Measurements from ENCODE around the gene NF1.

DNA sequence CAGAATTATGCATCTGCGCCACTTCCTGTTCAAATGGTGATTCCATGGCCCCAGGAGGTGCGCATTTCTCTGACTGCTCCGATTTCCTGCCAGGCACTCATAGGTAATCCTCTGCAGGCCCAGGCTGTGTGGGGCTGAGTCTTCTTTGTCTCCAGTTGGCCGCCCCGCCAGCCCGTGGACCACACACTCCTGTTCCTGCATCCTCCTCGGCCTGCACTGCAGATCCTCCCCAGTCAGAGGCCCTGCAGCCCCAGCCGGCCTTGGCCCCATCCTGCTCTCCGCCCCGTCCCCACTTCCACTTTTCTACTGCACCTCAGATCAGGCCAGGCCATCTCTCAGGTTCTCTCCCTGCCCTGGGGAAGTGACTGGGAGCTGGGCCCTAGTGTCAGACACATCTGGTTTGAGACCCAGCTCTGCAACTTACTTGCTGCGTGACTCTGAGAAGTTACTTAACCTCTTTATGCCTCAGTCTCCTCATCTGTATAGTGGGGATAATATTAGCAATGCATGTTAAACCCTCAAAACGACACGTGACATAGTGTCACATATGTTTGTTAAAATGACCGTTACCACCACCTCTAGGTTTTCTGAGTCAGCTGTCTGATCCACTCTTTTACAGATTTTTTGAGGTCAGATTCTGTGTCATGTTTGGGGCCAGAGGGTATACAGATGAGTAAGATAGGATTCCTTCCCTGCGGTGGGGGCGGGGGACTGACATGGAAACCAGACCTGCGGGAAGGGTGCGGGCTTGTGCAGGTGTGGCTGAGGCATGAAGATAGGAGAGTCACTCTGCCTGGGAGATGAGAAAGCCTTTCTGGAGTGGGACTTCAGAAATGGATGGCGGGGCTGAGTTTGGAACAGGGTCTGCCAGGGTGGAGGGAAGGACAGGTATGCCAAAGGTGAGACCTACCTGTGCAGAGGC lies 309.5 kb downstream of the NF1 start:
- TF ChIP-seq POLR2A (IDR thresholded peaks at IDR 0.05; ENCODE audit: extremely low read depth, insufficient read length), result no peak
- TF ChIP-seq, protein P1, sequence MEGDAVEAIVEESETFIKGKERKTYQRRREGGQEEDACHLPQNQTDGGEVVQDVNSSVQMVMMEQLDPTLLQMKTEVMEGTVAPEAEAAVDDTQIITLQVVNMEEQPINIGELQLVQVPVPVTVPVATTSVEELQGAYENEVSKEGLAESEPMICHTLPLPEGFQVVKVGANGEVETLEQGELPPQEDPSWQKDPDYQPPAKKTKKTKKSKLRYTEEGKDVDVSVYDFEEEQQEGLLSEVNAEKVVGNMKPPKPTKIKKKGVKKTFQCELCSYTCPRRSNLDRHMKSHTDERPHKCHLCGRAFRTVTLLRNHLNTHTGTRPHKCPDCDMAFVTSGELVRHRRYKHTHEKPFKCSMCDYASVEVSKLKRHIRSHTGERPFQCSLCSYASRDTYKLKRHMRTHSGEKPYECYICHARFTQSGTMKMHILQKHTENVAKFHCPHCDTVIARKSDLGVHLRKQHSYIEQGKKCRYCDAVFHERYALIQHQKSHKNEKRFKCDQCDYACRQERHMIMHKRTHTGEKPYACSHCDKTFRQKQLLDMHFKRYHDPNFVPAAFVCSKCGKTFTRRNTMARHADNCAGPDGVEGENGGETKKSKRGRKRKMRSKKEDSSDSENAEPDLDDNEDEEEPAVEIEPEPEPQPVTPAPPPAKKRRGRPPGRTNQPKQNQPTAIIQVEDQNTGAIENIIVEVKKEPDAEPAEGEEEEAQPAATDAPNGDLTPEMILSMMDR (IDR thresholded peaks at IDR 0.05; ENCODE audit: low read depth, low read length), result no peak

Data from NB4 (cell line).